SHP77 treated with DMSO at 0.1 percent for 48 hours (cell line): ENCODE measurements around the gene NAGLU.
A peak's percentile ranks its signal among the peaks of the same experiment; 100 is the strongest.

Experiments used
- DNase-seq: peaks from one replicate; lab custom pipeline; 2025; lab: John Stamatoyannopoulos, UW

Gene NAGLU

DNA sequence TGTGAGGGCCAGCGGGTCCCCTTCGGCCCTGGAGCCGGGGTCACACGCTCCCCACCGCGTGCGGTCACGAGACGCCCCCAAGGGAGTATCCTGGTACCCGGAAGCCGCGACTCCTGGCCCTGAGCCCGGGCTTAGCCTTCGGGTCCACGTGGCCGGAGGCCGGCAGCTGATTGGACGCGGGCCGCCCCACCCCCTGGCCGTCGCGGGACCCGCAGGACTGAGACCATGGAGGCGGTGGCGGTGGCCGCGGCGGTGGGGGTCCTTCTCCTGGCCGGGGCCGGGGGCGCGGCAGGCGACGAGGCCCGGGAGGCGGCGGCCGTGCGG is at the start of gene NAGLU:
TSS of gene NAGLU (plus strand) at position 194 of the 324 bp plus-strand sequence. CDS start at position 226, 32 bp downstream.
- DNase-seq: peak; percentile 79

GRCh38 chr17:42488032-42488431 is 48.0 kb upstream of the NAGLU start:
- no peak for DNase-seq

GRCh38 chr17:42493319-42493718 is 42.7 kb upstream of the NAGLU start:
- DNase-seq: no peak

- DNase-seq: no peak
Observed at GRCh38 chr17:42494673-42495072, 41.4 kb upstream of the NAGLU start.

- DNase-seq: no peak
Observed at GRCh38 chr17:42498828-42499227, 37.2 kb upstream of the NAGLU start.

DNA sequence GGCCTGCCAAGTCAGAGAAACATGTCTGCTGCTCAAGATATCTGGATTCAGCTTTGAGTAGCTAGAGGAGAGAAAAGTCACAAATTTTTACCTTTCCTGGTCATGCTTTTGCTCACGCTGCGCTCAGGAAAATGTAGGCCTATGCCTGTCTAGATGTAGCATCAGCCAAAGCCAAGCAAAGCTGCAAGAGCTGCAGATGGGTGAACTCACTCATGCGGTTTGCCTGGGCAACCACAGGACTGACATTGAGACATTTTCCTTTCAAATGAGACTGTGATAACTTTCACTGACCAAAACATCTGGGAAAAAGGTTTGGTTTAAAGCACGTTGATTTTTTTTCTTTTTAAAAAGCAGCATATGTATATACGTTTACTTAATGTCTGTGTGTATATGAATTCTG is 34.0 kb upstream of the NAGLU start:
- no peak for DNase-seq

- DNase-seq: no peak
Observed at GRCh38 chr17:42502926-42503325, 33.1 kb upstream of the NAGLU start.

DNA sequence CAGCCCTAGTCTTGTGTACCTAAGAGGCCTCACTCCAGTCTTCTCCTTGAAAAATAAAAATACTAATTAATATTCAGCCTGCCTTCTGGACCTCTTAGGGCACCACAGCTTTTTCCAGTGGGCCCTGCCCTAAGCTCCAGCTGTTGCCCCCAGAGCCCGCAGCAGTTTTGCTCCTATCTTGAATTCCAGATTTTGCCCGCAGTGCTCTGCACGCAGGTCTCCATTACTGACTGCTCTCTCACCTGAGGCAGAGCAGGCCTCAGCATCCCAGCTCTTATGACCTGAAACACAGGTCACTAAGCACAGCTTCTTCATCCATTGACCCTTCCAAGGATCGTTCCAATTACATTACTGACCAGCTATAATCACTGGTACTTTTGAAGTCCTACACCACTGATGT is 28.4 kb upstream of the NAGLU start:
- no peak for DNase-seq

GRCh38 chr17:42508426-42509165 is 27.4 kb upstream of the NAGLU start:
- DNase-seq: no peak

- no peak for DNase-seq
Observed at GRCh38 chr17:42509409-42509808, 26.6 kb upstream of the NAGLU start.

GRCh38 chr17:42509841-42510240 is 26.2 kb upstream of the NAGLU start:
- no peak for DNase-seq

- no peak for DNase-seq
Observed at GRCh38 chr17:42512246-42512645, 23.8 kb upstream of the NAGLU start.

DNA sequence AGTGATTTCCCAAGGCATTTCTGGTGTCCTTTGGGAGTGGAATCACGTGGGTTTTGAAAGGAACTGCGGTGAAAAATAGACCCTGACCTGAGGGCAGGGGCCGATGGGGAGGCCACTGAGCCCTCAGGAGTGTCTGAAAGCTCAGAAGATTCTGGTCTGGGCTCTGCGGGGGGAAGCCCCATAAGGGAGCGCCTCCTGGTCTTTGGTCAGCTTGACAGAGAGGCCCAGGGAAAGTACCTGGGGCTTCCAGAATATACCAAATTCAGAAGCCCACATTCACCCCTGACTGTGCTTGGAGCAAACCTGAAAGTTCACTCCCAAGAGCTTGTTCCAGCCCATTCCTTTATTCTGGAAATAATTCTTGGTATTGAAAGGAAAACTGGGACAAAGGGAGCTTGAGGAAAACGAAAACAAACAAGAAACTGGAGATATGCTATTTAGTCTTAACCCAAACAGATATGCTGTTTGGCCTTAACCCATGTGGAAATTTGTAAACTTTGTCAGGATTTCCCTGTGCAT is 23.2 kb upstream of the NAGLU start:
- no peak for DNase-seq

- no peak for DNase-seq
Observed at GRCh38 chr17:42513686-42514085, 22.4 kb upstream of the NAGLU start.

DNA sequence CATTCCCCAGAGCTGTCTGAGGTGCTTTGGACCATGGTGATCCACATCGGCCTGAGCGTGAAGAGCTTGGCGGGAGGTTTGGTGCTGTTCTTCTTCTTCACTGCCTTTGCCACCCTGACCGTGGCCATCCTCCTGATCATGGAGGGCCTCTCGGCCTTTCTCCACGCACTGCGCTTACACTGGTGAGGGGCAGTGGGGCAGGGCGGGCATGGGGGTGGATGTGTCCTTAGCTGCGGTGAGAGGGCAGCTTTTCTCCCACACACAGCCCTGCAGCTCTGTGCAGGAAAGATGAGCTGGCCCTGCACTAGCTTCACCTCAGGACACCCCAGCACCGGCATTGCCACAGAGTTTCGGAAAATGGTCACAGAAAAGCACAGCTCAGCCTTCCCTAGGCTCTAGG is 21.8 kb upstream of the NAGLU start:
- no peak for DNase-seq

GRCh38 chr17:42514867-42515266 is 21.2 kb upstream of the NAGLU start:
- no peak for DNase-seq

GRCh38 chr17:42517516-42517915 is 18.5 kb upstream of the NAGLU start:
- DNase-seq: peak; percentile 39

DNA sequence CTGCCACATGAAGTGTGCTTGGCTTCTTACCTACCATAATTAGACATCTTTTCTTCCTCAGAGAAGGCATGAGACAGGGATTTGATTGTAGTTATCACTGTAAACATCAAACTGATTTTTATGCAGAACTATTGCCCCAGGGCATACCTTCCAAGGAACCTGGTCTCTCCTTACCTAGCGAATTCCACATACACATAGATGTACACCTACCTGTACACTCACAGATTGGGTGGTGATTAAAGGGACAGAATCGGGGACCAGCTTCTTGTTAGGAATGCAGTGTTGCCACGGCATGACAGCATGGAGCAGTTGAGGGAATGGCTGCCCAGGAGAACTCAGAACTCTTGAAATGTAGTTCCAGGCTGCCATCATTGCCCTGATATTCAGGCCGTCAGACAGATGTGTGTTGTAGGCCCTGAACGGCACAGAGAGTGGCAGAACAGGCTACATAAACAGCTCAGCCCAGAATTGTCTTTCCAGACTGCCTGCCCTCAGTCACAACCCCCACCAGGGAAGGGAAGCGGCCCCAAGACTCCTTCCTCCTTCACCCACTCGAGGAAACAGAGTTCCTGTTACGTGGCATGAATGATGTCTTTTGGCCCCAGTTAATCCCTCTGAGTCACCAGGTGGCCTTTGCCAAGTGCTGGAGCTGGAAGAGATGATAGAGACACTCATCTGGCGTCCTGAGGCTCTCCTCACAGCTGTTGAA is 17.8 kb upstream of the NAGLU start:
- DNase-seq: no peak

DNA sequence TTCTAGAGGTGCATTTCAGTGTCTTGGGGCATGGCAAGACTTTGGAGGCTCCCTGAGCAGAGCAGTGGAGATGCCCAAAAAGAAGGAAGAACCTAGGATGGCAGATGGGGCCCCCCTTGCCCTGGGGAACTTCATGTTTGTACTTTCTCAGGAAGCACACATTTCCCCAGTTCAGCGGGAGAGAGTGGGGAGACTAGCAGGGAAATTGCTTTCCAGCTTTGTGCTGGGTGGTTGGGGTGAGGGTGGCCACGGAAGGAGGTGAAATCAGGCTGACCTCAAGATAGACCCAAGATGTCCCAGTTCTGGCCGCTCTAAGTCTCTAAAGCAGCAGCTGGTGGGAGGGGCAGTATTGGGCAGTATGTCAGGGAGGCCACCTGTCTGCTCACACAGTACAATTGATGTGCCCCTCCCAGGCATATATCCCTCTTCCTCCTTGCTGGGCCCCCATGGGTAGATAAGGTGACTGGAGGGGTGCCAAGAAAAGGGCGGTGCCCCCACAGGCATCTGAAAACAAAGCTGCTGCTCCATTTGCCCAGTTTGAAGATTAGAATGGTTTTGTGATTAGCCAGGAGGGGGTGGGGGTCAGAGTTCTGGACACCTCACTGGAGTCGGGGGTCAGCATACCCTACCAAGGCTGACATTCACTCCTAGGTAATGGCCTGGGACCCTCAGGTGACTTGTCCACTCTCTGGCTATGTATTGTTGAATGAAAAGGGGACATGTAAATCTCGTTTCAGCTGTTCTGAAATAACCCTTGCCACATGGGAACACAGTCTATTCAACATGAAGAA is 17.1 kb upstream of the NAGLU start:
- DNase-seq: no peak

GRCh38 chr17:42519546-42520491 is 16.2 kb upstream of the NAGLU start:
- no peak for DNase-seq

GRCh38 chr17:42520540-42520951 is 15.5 kb upstream of the NAGLU start:
- no peak for DNase-seq

GRCh38 chr17:42521036-42521435 is 15.0 kb upstream of the NAGLU start:
- no peak for DNase-seq
